GM23248 (cell line): ENCODE results near the gene C19orf67. TPM values are rescaled to one million over a fixed set of nuclear protein-coding genes. Genes with fewer than 3 reads are reported as not detected.
A peak's percentile ranks its signal among the peaks of the same experiment; 100 is the strongest.

Experiments used
- DNase-seq: peaks from one replicate; pipeline ENCODE4 v3.0.0-alpha.2; 2015
- H2AFZ ChIP-seq: fragments of 200-600 bp; sonication (generic); 2 replicates; pipeline ENCODE4 v1.6.1; 2016; ENCODE audit warnings: antibody characterized with exemption
- H3F3A ChIP-seq: fragments of 200-600 bp; sonication (generic); 2 replicates; pipeline ENCODE4 v1.6.1; 2016; ENCODE audit warnings: mild to moderate bottlenecking, antibody characterized with exemption, mixed run types; ENCODE audit not compliant: insufficient read depth
- H3K27ac ChIP-seq: fragments of 200-600 bp; sonication (generic); 2 replicates; pipeline ENCODE4 v1.5.1; 2016; ENCODE audit warnings: mild to moderate bottlenecking
- H3K27me3 ChIP-seq: fragments of 200-600 bp; sonication (generic); replicated peaks from 2 replicates; pipeline ENCODE4 v1.6.1; 2016; ENCODE audit warnings: mild to moderate bottlenecking; ENCODE audit not compliant: insufficient read depth
- H3K36me3 ChIP-seq: fragments of 200-600 bp; sonication (generic); 2 replicates; pipeline ENCODE4 v1.6.1; 2016; ENCODE audit warnings: low read depth, mild to moderate bottlenecking
- H3K4me1 ChIP-seq: fragments of 200-600 bp; sonication (generic); 2 replicates; pipeline ENCODE4 v1.6.1; 2016; ENCODE audit warnings: mild to moderate bottlenecking; ENCODE audit not compliant: insufficient read depth
- H3K4me2 ChIP-seq: fragments of 200-600 bp; sonication (generic); one replicate; pipeline ENCODE4 v1.6.1; 2016; ENCODE audit warnings: mild to moderate bottlenecking; ENCODE audit not compliant: unreplicated experiment
- H3K4me3 ChIP-seq: fragments of 200-600 bp; sonication (generic); 2 replicates; pipeline ENCODE4 v1.5.1; 2016; ENCODE audit warnings: mild to moderate bottlenecking
- H3K79me2 ChIP-seq: fragments of 200-600 bp; sonication (generic); 2 replicates; pipeline ENCODE4 v1.6.1; 2016; ENCODE audit warnings: mild to moderate bottlenecking; ENCODE audit not compliant: insufficient read depth
- H3K9ac ChIP-seq: fragments of 200-600 bp; sonication (generic); 2 replicates; pipeline ENCODE4 v1.6.1; 2016; ENCODE audit warnings: mild to moderate bottlenecking
- H3K9me2 ChIP-seq: fragments of 200-600 bp; sonication (generic); 2 replicates; pipeline ENCODE4 v1.6.1; 2016; ENCODE audit warnings: mixed run types, mild to moderate bottlenecking, moderate library complexity; ENCODE audit not compliant: insufficient read depth
- H3K9me3 ChIP-seq: fragments of 200-600 bp; sonication (generic); one replicate; pipeline ENCODE4 v1.6.1; 2017; ENCODE audit warnings: low read depth
- H4K20me1 ChIP-seq: fragments of 200-600 bp; sonication (generic); 2 replicates; pipeline ENCODE4 v1.6.0; 2016; ENCODE audit not compliant: insufficient read depth
- EZH2 ChIP-seq: fragments of 200-600 bp; sonication (generic); IDR thresholded peaks from 2 replicates; pipeline ENCODE4 v1.6.1; 2018; ENCODE audit warnings: antibody characterized with exemption, mild to moderate bottlenecking; ENCODE audit not compliant: insufficient read depth, poor library complexity, severe bottlenecking
- EZH2phosphoT487 ChIP-seq: fragments of 200-600 bp; sonication (generic); IDR thresholded peaks from 2 replicates; pipeline ENCODE4 v1.6.1; 2018; ENCODE audit warnings: antibody characterized with exemption, moderate library complexity, mild to moderate bottlenecking, low read depth; ENCODE audit not compliant: insufficient read depth
- WGBS, 2 experiments: methylation state at CpG; one replicate each; pipeline ENCODE4 v1.1.6; 2015 to 2017; ENCODE audit warnings: low lambda C conversion rate in 2 of 2, low coverage in 1 of 2; ENCODE audit errors: missing lambda C conversion rate in 2 of 2; 5-methylcytosine and 5-hydroxymethylcytosine counted together
- in situ Hi-C: fragments of 300-500 bp; cut with MboI; formaldehyde crosslinking; loops from 2 replicates; pipeline ENCODE4 v1.15.0; 2020
- polyA plus RNA-seq: library from polyadenylated mRNA; unstranded; fragments of >200 nt; fragmentation: Nextera tagmentation; extraction: Ambion mirVana; gene quantifications from 2 replicates; pipeline ENCODE4 v1.2.1, GENCODE V29; 2016
- total RNA-seq: library from RNA; depleted of rRNA; stranded (reverse); fragments of >200 nt; shearing (Covaris generic); gene quantifications from 2 replicates; pipeline ENCODE4 v1.2.3, GENCODE V29; 2014

C19orf67 gene
- total and polyA plus RNA-seq, 2 experiments from 2014 or later = not detected

DNA sequence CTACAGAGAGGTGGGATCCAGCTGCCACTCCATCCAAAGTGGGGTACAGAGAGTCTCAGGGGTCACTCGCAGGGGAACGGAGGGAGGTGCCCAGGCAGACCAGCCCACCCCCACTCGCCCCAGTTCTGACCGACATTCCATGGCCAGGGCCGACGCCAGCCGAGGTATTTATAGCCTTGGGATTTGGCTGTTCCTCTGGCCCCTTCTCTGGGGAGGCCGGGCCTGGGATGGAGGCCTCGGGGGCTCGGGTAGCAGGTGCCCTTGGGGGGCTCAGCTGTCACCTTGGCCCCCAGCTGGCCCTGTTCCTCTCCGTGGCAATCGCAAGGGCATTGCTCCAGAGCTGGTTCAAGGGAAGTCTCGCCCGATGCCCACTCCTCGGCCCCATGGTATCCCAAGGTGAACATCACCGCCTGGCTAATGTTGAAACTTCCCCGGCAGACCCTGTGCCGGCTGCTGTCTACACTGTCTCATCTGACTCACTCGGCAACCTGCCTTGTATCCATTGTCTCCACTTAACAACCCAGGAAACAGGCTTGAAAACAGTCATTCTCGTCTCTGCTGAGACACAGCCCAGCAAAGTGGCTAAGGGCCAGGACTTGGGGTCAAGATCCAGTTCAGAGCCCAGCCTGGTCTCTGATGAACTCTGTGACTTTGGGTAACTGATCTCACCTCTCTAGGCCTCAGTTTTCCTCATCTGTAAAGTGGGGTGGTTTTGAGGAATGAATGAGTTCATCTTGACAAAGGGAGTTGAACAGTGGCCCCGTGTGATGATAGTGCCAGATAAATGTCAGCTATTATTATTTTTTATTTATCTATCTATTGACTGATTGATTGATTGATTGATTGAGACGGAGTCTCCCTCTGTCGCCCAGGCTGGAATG, 22.2 kb upstream of the C19orf67 start:
- no peak overlapping the region for H3K9ac ChIP-seq

DNA sequence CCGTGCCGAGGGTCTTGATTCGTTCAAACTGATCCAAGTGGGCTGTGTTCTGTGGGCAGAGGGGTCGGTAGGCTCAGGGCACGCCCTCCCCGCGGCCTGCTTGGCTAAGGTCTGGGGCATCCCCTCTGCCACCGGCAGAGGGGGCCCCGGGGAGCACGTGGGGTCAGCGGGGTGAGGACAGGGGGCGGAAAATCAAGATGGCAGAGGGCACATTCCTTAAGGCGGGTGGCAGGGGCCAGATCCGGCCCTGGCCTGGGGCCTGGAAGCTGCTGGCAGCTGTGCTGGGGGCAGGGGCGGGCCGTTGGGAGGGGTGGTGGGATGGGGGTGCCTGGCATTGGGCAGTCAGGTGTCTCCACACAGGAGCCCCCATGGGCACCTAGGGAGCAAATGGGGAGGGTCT, 21.3 kb upstream of the C19orf67 start:
- no peak overlapping the region for H3K4me2 ChIP-seq
- no peak overlapping the region for H2AFZ ChIP-seq
- no peak overlapping the region for H3K27ac ChIP-seq
- no peaks in the 10 kb centered on the region for H3K27me3 ChIP-seq
- H4K20me1 ChIP-seq = no peaks in the 10 kb centered on the region
- DNase-seq = no peak
- in situ Hi-C loops = no loop called here
- H3K9me2 ChIP-seq = no peaks in the 10 kb centered on the region
- no peaks in the 10 kb centered on the region for H3K9me3 ChIP-seq
- TF ChIP-seq EZH2 (no peak), EZH2phosphoT487 (no peak)
- 91 to 95% methylated on average over 9 to 15 of the region's 16 CpGs for WGBS, 2 experiments
- no peaks in the 10 kb centered on the region for H3K4me1 ChIP-seq
- H3K9ac ChIP-seq = no peak overlapping the region
- no peaks in the 10 kb centered on the region for H3F3A ChIP-seq
- no peak overlapping the region for H3K4me3 ChIP-seq
- peaks cover 37% of the 10 kb centered on the region for H3K79me2 ChIP-seq
- H3K36me3 ChIP-seq = peaks cover 8% of the 10 kb centered on the region; the same call in 1 of the 2 replicates

More for the DNA sequence above, 22.2 kb upstream of the C19orf67 start:
- no peak for TF ChIP-seq EZH2phosphoT487
- TF ChIP-seq EZH2 = no peak
- no peaks in the 10 kb centered on the region for H3K9me3 ChIP-seq
- no peaks in the 10 kb centered on the region for H3K27me3 ChIP-seq
- H3K9me2 ChIP-seq = no peaks in the 10 kb centered on the region
- in situ Hi-C loops = no loop called here
- H3K27ac ChIP-seq = no peak overlapping the region
- peaks cover 5% of the 10 kb centered on the region for H3K4me1 ChIP-seq
- no peaks in the 10 kb centered on the region for H3F3A ChIP-seq
- H3K4me2 ChIP-seq = no peak overlapping the region
- no peak overlapping the region for H2AFZ ChIP-seq
- peaks cover 8% of the 10 kb centered on the region; the same call in 1 of the 2 replicates for H3K36me3 ChIP-seq
- H4K20me1 ChIP-seq = no peaks in the 10 kb centered on the region
- peaks cover 45% of the 10 kb centered on the region for H3K79me2 ChIP-seq
- peak; percentile 59 for DNase-seq
- no peak overlapping the region for H3K4me3 ChIP-seq
- 78 to 81% methylated on average over 22 to 23 of the region's 23 CpGs for WGBS, 2 experiments

DNA sequence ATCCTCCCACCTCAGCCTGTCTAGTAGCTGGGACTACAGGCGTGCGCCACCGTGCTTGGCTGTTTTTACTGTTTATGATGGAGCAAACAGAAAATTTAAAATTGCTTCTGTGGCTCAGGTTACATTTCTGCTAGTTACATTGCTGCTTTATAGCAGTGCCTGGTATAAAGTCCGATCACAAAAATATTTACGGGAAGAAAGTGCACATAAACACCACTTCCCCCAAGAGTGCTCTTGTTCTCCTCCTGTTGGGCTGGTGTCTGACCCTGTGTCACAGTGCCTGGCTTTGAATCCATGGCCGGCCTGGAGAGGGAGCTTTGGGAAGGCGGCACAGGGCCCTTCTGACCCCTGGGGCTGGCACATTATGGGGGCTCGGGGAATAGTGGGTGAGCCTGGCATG, 20.1 kb upstream of the C19orf67 start:
- H3K27me3 ChIP-seq = no peaks in the 10 kb centered on the region
- no peaks in the 10 kb centered on the region for H4K20me1 ChIP-seq
- H3K79me2 ChIP-seq = peaks cover 26% of the 10 kb centered on the region
- H3K9me3 ChIP-seq = no peaks in the 10 kb centered on the region
- 85 to 90% methylated on average over 8 of the region's 8 CpGs for WGBS, 2 experiments
- no peak overlapping the region for H3K4me2 ChIP-seq
- no peak for TF ChIP-seq EZH2phosphoT487
- no peak for TF ChIP-seq EZH2
- in situ Hi-C loops = no loop called here
- no peaks in the 10 kb centered on the region for H3F3A ChIP-seq
- H2AFZ ChIP-seq = no peak overlapping the region
- DNase-seq = no peak
- no peak overlapping the region for H3K9ac ChIP-seq
- H3K9me2 ChIP-seq = no peaks in the 10 kb centered on the region
- no peak overlapping the region for H3K4me3 ChIP-seq
- H3K4me1 ChIP-seq = no peaks in the 10 kb centered on the region
- H3K27ac ChIP-seq = no peak overlapping the region
- peaks cover 11% of the 10 kb centered on the region; the same call in 1 of the 2 replicates for H3K36me3 ChIP-seq

DNA sequence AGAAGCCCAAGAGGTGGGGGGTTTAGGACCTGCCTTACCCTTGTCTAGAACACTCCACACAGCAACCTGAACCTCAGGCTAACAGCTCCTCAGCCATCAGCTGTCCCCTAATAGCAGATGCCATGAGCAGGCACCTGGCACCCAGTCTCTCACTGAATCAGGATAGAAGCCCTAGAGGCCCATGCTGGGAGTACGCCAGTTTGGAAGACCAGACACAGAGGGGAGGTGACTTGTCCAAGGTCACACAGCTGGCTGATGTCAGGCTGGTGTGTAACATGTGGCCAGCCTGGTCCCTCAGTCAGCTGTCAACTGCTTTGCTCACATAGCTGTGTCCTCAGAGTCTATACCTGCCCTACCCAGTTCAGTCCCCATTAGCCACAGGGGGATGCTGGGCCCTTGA, 17.7 kb upstream of the C19orf67 start:
- WGBS, 2 experiments = 100% methylated on average over 1 of the region's 1 CpG
- no peaks in the 10 kb centered on the region for H3K9me3 ChIP-seq
- H3K9ac ChIP-seq = no peak overlapping the region
- DNase-seq = no peak
- H3K4me3 ChIP-seq = no peak overlapping the region
- H3K36me3 ChIP-seq = peaks cover 14% of the 10 kb centered on the region; the same call in 1 of the 2 replicates
- no peaks in the 10 kb centered on the region for H3K27me3 ChIP-seq
- TF ChIP-seq EZH2 = no peak
- no peak for TF ChIP-seq EZH2phosphoT487
- H3K4me1 ChIP-seq = no peaks in the 10 kb centered on the region
- no peak overlapping the region for H3K4me2 ChIP-seq
- no peak overlapping the region for H2AFZ ChIP-seq
- in situ Hi-C loops = no loop called here
- no peaks in the 10 kb centered on the region for H3K9me2 ChIP-seq
- no peak overlapping the region for H3K27ac ChIP-seq
- H3K79me2 ChIP-seq = peaks cover 5% of the 10 kb centered on the region; the same call in 1 of the 2 replicates
- H3F3A ChIP-seq = no peaks in the 10 kb centered on the region
- no peaks in the 10 kb centered on the region for H4K20me1 ChIP-seq

DNA sequence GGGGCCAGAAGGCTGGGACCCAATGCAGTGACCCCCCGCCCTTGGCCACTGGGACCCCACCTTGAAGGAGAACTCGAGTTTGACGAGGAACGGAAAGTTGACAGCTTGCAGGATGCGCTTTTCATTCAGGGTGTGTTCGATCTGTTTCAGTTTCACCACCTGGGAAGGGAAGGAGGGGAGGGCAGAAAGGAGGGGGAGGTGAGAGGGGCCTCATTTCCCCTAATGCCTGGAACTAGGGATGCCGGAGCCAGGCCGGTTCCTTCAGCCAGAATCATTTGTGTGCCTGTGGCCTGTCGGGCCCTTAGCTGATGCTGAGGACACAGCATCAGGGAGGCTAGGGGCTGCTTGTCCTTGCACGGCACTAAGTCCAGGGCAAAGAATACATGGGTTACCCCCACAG, 17.2 kb upstream of the C19orf67 start:
- Histone ChIP-seq H3K9ac (no peak overlapping the region), H3K36me3 (peaks cover 14% of the 10 kb centered on the region; the same call in 1 of the 2 replicates), H3K4me3 (no peak overlapping the region), H3K9me2 (no peaks in the 10 kb centered on the region), H3K27me3 (no peaks in the 10 kb centered on the region), H3K9me3 (no peaks in the 10 kb centered on the region), H4K20me1 (no peaks in the 10 kb centered on the region), H3K79me2 (no peaks in the 10 kb centered on the region), H2AFZ (no peak overlapping the region), H3F3A (no peaks in the 10 kb centered on the region), H3K27ac (no peak overlapping the region), H3K4me1 (no peaks in the 10 kb centered on the region), H3K4me2 (no peak overlapping the region)
- 91 to 93% methylated on average over 9 to 10 of the region's 10 CpGs for WGBS, 2 experiments
- TF ChIP-seq EZH2 (no peak), EZH2phosphoT487 (no peak)
- in situ Hi-C loops = no loop called here
- DNase-seq = no peak
